Measurements from ENCODE around the gene ECE1.

The ECE1 gene

DNA sequence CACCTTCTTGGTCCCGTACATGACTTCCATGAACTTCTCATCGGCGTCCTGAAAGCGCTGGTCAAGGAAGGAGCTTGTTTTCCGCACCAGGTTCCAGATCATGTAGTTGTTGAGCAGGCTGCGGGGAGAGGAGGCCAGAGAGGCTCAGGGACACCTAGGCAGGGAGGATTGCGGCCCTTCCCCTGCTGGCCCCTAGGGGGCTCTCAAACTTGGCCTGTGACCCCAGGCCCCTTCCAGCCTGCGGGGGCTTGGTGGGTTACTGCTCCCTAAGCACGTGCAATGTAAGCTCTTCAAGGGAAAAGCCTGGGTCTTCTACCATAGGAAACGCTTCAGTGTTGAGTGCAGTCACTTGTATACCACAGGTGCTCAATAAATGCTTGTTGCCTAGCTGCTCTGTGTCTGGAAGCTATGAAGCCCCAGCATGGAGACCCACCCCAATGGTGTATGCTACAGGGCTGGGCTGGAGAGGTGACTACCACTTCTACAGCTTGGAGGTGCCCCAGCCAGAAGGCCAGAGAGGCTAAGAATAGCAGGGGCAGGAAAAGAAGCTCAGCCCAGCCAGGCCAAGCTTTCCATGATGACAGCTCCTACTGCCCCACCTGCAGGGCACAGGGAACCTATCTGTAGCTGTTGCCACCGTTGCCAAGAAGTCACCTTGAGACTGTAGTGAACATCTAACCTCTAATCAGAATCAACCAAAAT is 45.1 kb downstream of the ECE1 start:
- Mint-ChIP-seq H3K4me3 (no peak overlapping the region), H3K27me3 (no peaks in the 10 kb centered on the region), H3K4me1 (no peaks in the 10 kb centered on the region), H3K36me3 (peaks cover 27% of the 10 kb centered on the region), H3K27ac (no peak overlapping the region), H3K9me3 (no peaks in the 10 kb centered on the region)
- DNase-seq (ENCODE audit: low spot score in 2 of 2) (no peak), ATAC-seq (ENCODE audit: low read depth) (no peak)

DNA sequence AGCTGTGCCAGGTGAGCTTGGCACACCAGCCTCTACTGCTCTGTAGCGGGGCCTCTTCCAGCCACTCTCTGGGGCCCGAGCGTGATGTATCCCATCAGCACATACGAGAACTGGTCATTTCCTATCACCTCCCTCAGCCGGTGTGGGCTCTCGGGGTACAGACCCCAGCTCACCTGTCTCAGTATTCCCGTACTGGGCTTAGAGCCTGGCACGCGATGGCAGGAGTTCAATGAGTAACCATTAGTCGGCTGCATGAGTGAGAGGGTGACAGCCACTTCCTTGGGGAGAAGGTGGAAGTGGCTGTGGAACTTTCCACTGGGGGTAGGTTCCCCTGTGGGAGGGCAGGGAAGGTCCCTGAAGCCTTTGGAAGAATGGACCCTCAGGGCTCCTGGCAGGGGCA is 46.1 kb downstream of the ECE1 start:
- no peak overlapping the region for H3K4me3 Mint-ChIP-seq
- H3K4me1 Mint-ChIP-seq = no peaks in the 10 kb centered on the region
- ATAC-seq (ENCODE audit: low read depth) = no peak
- H3K9me3 Mint-ChIP-seq = no peaks in the 10 kb centered on the region
- DNase-seq (ENCODE audit: low spot score in 2 of 2) = no peak
- H3K27me3 Mint-ChIP-seq = no peaks in the 10 kb centered on the region
- H3K36me3 Mint-ChIP-seq = peaks cover 26% of the 10 kb centered on the region
- H3K27ac Mint-ChIP-seq = no peak overlapping the region

- H3K27ac Mint-ChIP-seq = no peak overlapping the region
- no peaks in the 10 kb centered on the region for H3K9me3 Mint-ChIP-seq
- peaks cover 27% of the 10 kb centered on the region for H3K36me3 Mint-ChIP-seq
- H3K27me3 Mint-ChIP-seq = no peaks in the 10 kb centered on the region
- DNase-seq (ENCODE audit: low spot score in 2 of 2) (no peak), ATAC-seq (ENCODE audit: low read depth) (no peak)
- H3K4me1 Mint-ChIP-seq = no peaks in the 10 kb centered on the region
- H3K4me3 Mint-ChIP-seq = no peak overlapping the region
Observed at GRCh38 chr1:21242846-21243245, 47.4 kb downstream of the ECE1 start.

DNA sequence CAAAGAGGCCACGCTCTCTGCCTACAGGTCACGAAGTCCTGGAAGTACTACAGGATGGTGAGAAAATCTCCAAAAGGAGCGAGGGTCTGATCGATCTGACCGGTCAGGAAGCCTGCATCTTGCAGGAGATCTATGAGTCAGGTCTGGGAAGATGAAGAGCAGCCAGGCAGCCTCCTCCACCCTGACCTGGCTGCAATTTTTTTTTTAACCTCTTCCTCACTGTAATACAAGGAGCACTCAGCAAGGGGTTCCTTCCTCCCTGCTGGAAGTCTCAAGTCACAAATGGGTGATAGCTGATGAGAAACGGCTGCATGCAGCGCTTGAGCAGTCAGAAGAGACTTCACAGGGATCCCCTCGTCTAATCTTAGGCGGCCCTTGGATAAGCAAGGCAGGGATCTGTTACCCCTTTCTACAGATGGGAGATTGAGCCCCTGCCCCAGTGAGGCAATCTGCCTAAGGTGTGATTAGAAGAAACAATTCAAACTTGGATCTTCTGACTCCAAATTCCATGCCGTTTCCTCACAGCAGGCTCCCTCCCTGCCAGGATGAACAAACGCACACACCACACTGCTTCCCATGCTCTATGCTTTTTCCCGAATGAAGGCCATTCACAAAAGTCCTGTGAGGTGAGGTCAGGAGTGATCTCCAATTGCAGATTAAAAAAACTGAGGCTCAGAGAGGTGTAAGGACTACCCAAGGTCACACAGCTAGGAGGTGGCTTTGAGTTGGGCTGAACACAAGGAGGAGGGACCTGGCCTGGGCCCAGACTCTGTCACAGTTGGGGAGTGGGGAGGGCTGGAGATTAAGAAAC is 48.3 kb downstream of the ECE1 start:
- Mint-ChIP-seq H3K36me3 (peaks cover 24% of the 10 kb centered on the region), H3K27ac (no peak overlapping the region), H3K27me3 (no peaks in the 10 kb centered on the region), H3K9me3 (no peaks in the 10 kb centered on the region), H3K4me1 (no peaks in the 10 kb centered on the region), H3K4me3 (no peak overlapping the region)
- DNase-seq (ENCODE audit: low spot score in 2 of 2) (no peak), ATAC-seq (ENCODE audit: low read depth) (no peak)

- ATAC-seq (ENCODE audit: low read depth) (no peak), DNase-seq (ENCODE audit: low spot score in 2 of 2) (no peak)
- no peaks in the 10 kb centered on the region for H3K9me3 Mint-ChIP-seq
- H3K27ac Mint-ChIP-seq = no peak overlapping the region
- peaks cover 21% of the 10 kb centered on the region for H3K36me3 Mint-ChIP-seq
- no peaks in the 10 kb centered on the region for H3K4me1 Mint-ChIP-seq
- no peak overlapping the region for H3K4me3 Mint-ChIP-seq
- no peaks in the 10 kb centered on the region for H3K27me3 Mint-ChIP-seq
Observed at GRCh38 chr1:21240706-21241105, 49.6 kb downstream of the ECE1 start.

GRCh38 chr1:21239221-21239620 is 51.0 kb downstream of the ECE1 start:
- ATAC-seq (ENCODE audit: low read depth) (no peak), DNase-seq (ENCODE audit: low spot score in 2 of 2) (no peak)
- Mint-ChIP-seq H3K27me3 (no peaks in the 10 kb centered on the region), H3K4me1 (no peaks in the 10 kb centered on the region), H3K4me3 (no peak overlapping the region), H3K36me3 (peaks cover 16% of the 10 kb centered on the region), H3K9me3 (no peaks in the 10 kb centered on the region), H3K27ac (no peak overlapping the region)

- H3K36me3 Mint-ChIP-seq = peaks cover 17% of the 10 kb centered on the region
- ATAC-seq (ENCODE audit: low read depth) (no peak), DNase-seq (ENCODE audit: low spot score in 2 of 2) (no peak)
- no peaks in the 10 kb centered on the region for H3K27me3 Mint-ChIP-seq
- H3K9me3 Mint-ChIP-seq = no peaks in the 10 kb centered on the region
- H3K4me3 Mint-ChIP-seq = no peak overlapping the region
- H3K27ac Mint-ChIP-seq = no peak overlapping the region
- no peaks in the 10 kb centered on the region for H3K4me1 Mint-ChIP-seq
Observed at GRCh38 chr1:21238141-21238800, 52.0 kb downstream of the ECE1 start.

- no peak overlapping the region for H3K4me3 Mint-ChIP-seq
- H3K36me3 Mint-ChIP-seq = peaks cover 17% of the 10 kb centered on the region
- H3K4me1 Mint-ChIP-seq = no peaks in the 10 kb centered on the region
- no peaks in the 10 kb centered on the region for H3K9me3 Mint-ChIP-seq
- no peak for ATAC-seq (ENCODE audit: low read depth)
- DNase-seq (ENCODE audit: low spot score in 2 of 2) = no peak
- H3K27ac Mint-ChIP-seq = peak overlapping the region; percentile 21
- H3K27me3 Mint-ChIP-seq = no peaks in the 10 kb centered on the region
Observed at GRCh38 chr1:21237446-21238088, 52.7 kb downstream of the ECE1 start.

GRCh38 chr1:21236178-21236577 is 54.1 kb downstream of the ECE1 start:
- Mint-ChIP-seq H3K4me3 (no peak overlapping the region), H3K27me3 (no peaks in the 10 kb centered on the region), H3K4me1 (no peaks in the 10 kb centered on the region), H3K27ac (no peak overlapping the region), H3K9me3 (no peaks in the 10 kb centered on the region), H3K36me3 (peaks cover 15% of the 10 kb centered on the region)
- DNase-seq (ENCODE audit: low spot score in 2 of 2) (no peak), ATAC-seq (ENCODE audit: low read depth) (no peak)

GRCh38 chr1:21234779-21235178 is 55.5 kb downstream of the ECE1 start:
- Mint-ChIP-seq H3K4me3 (no peak overlapping the region), H3K4me1 (no peaks in the 10 kb centered on the region), H3K9me3 (no peaks in the 10 kb centered on the region), H3K27me3 (no peaks in the 10 kb centered on the region), H3K36me3 (peaks cover 15% of the 10 kb centered on the region), H3K27ac (peak overlapping the region; percentile 38)
- ATAC-seq (ENCODE audit: low read depth) (no peak), DNase-seq (ENCODE audit: low spot score in 2 of 2) (no peak)

GRCh38 chr1:21233490-21233889 is 56.8 kb downstream of the ECE1 start:
- no peaks in the 10 kb centered on the region for H3K9me3 Mint-ChIP-seq
- H3K4me3 Mint-ChIP-seq = no peak overlapping the region
- ATAC-seq (ENCODE audit: low read depth) (no peak), DNase-seq (ENCODE audit: low spot score in 2 of 2) (no peak)
- no peaks in the 10 kb centered on the region for H3K27me3 Mint-ChIP-seq
- no peak overlapping the region for H3K27ac Mint-ChIP-seq
- peaks cover 13% of the 10 kb centered on the region for H3K36me3 Mint-ChIP-seq
- no peaks in the 10 kb centered on the region for H3K4me1 Mint-ChIP-seq

DNA sequence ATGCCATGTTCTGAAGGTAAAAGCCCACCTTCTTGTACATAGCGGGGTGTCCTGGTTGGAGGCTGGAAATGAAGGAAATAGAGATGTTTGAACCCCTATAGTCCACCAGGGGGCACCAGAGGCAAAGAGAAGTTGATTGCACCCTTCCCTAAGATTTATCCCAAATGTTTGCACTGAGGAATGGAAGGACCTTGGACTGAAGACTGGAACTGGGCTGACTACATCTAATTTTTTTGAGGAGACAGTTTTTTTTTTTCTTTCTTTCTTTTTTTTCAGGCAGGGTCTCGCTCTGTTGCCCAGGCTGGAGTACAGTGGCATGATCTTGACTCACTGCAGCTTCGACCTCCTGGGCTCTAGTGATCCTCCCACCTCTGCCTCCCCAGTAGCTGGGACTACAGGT is 58.2 kb downstream of the ECE1 start:
- Mint-ChIP-seq H3K4me3 (no peak overlapping the region), H3K27me3 (no peaks in the 10 kb centered on the region), H3K9me3 (no peaks in the 10 kb centered on the region), H3K4me1 (no peaks in the 10 kb centered on the region), H3K27ac (no peak overlapping the region), H3K36me3 (peaks cover 16% of the 10 kb centered on the region)
- ATAC-seq (ENCODE audit: low read depth) = peak; percentile 38
- DNase-seq (ENCODE audit: low spot score in 2 of 2) = peak; percentile 29 to 33

- no peak overlapping the region for H3K27ac Mint-ChIP-seq
- H3K36me3 Mint-ChIP-seq = peaks cover 21% of the 10 kb centered on the region
- H3K9me3 Mint-ChIP-seq = no peaks in the 10 kb centered on the region
- H3K4me1 Mint-ChIP-seq = no peaks in the 10 kb centered on the region
- H3K27me3 Mint-ChIP-seq = no peaks in the 10 kb centered on the region
- no peak overlapping the region for H3K4me3 Mint-ChIP-seq
- ATAC-seq (ENCODE audit: low read depth) = no peak
- DNase-seq (ENCODE audit: low spot score in 2 of 2) = no peak
Observed at GRCh38 chr1:21229246-21230000, 60.8 kb downstream of the ECE1 start.

Data from memory B cell (primary cell).